Measurements from ENCODE around the gene BUD31. TPM values are rescaled to one million over a fixed set of nuclear protein-coding genes. Genes with fewer than 3 reads are reported as not detected.

Gene BUD31
- total and polyA plus RNA-seq, 2 of the 13 experiments (the other 11 are each of a cell fraction or from before 2014, with no cell fraction given) = 35.1 to 79.1 TPM

GRCh38 chr7:99408379-99409191 is at the start of gene BUD31, which contains the start of gene PDAP1 (continued):
- TF ChIP-seq ATF7 (IDR thresholded peaks at IDR 0.05) = peak; percentile 98
- TF ChIP-seq ATF7 (CRISPR knock-in tag; IDR thresholded peaks at IDR 0.05) = peak; percentile 98
- TF ChIP-seq GLMP (CRISPR knock-in tag; IDR thresholded peaks at IDR 0.05; ENCODE audit: borderline replicate concordance) = no peak
- no peak for TF ChIP-seq ZNF282 (IDR thresholded peaks at IDR 0.05; ENCODE audit: partially characterized antibody)
- TF ChIP-seq ZIK1 (CRISPR knock-in tag; IDR thresholded peaks at IDR 0.05; ENCODE audit: borderline replicate concordance, low read depth) = peak; percentile 87; the same call in 1 of the 2 replicates
- no peak for TF ChIP-seq HOXD1 (CRISPR knock-in tag; IDR thresholded peaks at IDR 0.05)
- no peak for TF ChIP-seq DMTF1 (CRISPR knock-in tag; IDR thresholded peaks at IDR 0.05)
- no peak for TF ChIP-seq ZNF318 (CRISPR knock-in tag; IDR thresholded peaks at IDR 0.05)
- TF ChIP-seq RARG (CRISPR knock-in tag; IDR thresholded peaks at IDR 0.05; ENCODE audit: low read depth) = 0 out of 2 replicates have a peak, but pooled peaks have one; percentile 22
- TF ChIP-seq JDP2 (CRISPR knock-in tag; IDR thresholded peaks at IDR 0.05; ENCODE audit: borderline replicate concordance) = no peak
- peak; percentile 91 for TF ChIP-seq IRF2 (CRISPR knock-in tag; IDR thresholded peaks at IDR 0.05)
- no peak for TF ChIP-seq TCF7 (IDR thresholded peaks at IDR 0.05; ENCODE audit: low read depth)
- peak; percentile 74 for TF ChIP-seq FOXC1 (CRISPR knock-in tag; IDR thresholded peaks at IDR 0.05; ENCODE audit: borderline replicate concordance)
- TF ChIP-seq GTF2F1 (IDR thresholded peaks at IDR 0.05; ENCODE audit: low read length) = no peak
- peak; percentile 96 to 100 for TF ChIP-seq ATF4 (CRISPR knock-in tag; IDR thresholded peaks at IDR 0.05)
- TF ChIP-seq ZNF672 (CRISPR knock-in tag; IDR thresholded peaks at IDR 0.05) = no peak
- TF ChIP-seq ZNF235 (CRISPR knock-in tag; IDR thresholded peaks at IDR 0.05; ENCODE audit: borderline replicate concordance) = no peak

Measured in HepG2 (cell line).